Umbilical cord (tissue), 2 donors: ENCODE data around the gene BZW2. TPM values are rescaled to one million over a fixed set of nuclear protein-coding genes. Genes with fewer than 3 reads are reported as not detected.
"Not testable (repeated sequence)": the region's sequence is repeated elsewhere in the genome, so short reads cannot be mapped to it uniquely, and the experiment has no call there.

Experiments used
- DNase-seq: peaks from one replicate; pipeline ENCODE4 v3.0.0-alpha.2; 2015; ENCODE audit warnings: low spot score
- total RNA-seq: library from RNA; depleted of rRNA; stranded (reverse); fragments of >200 nt; gene quantifications from one replicate; pipeline ENCODE4 v1.2.3, GENCODE V29; 2014; ENCODE audit warnings: low replicate concordance; ENCODE audit not compliant: insufficient read depth

Gene BZW2
- total RNA-seq, 1 donor from 2014 or later, result 42.4 TPM

- peak; percentile 77 for DNase-seq
These were observed 1.1 kb upstream of the BZW2 start for GRCh38 chr7:16644636-16645592.

GRCh38 chr7:16646472-16647072 lies 591 bp downstream of the BZW2 start:
- DNase-seq, result peak; percentile 40

- peak; percentile 56 for DNase-seq
These were observed 1.5 kb downstream of the BZW2 start for GRCh38 chr7:16647435-16647960.

- DNase-seq, result no peak
These were observed 2.6 kb downstream of the BZW2 start for GRCh38 chr7:16648551-16648950.

- DNase-seq, result no peak
These were observed 3.2 kb downstream of the BZW2 start for GRCh38 chr7:16649196-16649595.

- DNase-seq, result no peak
These were observed 4.3 kb downstream of the BZW2 start for GRCh38 chr7:16650266-16650665.

GRCh38 chr7:16651396-16652239 lies 5.6 kb downstream of the BZW2 start:
- DNase-seq, result peak; percentile 92

- no peak for DNase-seq
These were observed 6.2 kb downstream of the BZW2 start for GRCh38 chr7:16652240-16652583.

GRCh38 chr7:16652888-16653287 lies 6.9 kb downstream of the BZW2 start:
- DNase-seq, result no peak

- DNase-seq, result no peak
These were observed 9.4 kb downstream of the BZW2 start for GRCh38 chr7:16655394-16655793.

- no peak for DNase-seq
These were observed 10.2 kb downstream of the BZW2 start for GRCh38 chr7:16656141-16656540.

GRCh38 chr7:16657656-16658279 lies 11.8 kb downstream of the BZW2 start:
- peak; percentile 78 for DNase-seq

GRCh38 chr7:16659854-16660497 lies 14.0 kb downstream of the BZW2 start:
- not testable (repeated sequence) for DNase-seq

GRCh38 chr7:16660702-16661464 lies 14.9 kb downstream of the BZW2 start:
- peak; percentile 63 for DNase-seq

- DNase-seq, result peak; percentile 63
These were observed 15.9 kb downstream of the BZW2 start for GRCh38 chr7:16661924-16662323.

- no peak for DNase-seq
These were observed 21.4 kb downstream of the BZW2 start for GRCh38 chr7:16667355-16667754.

- DNase-seq, result peak; percentile 91
These were observed 22.3 kb downstream of the BZW2 start for GRCh38 chr7:16668049-16668858.

GRCh38 chr7:16668978-16669377 lies 23.0 kb downstream of the BZW2 start:
- no peak for DNase-seq

GRCh38 chr7:16669581-16669980 lies 23.6 kb downstream of the BZW2 start:
- DNase-seq, result no peak
